ENCODE data around the gene JUN. TPM values are rescaled to one million over a fixed set of nuclear protein-coding genes. Genes with fewer than 3 reads are reported as not detected.

The JUN gene
- total RNA-seq, 1 experiment from 2014 or later = 73.6 TPM

DNA sequence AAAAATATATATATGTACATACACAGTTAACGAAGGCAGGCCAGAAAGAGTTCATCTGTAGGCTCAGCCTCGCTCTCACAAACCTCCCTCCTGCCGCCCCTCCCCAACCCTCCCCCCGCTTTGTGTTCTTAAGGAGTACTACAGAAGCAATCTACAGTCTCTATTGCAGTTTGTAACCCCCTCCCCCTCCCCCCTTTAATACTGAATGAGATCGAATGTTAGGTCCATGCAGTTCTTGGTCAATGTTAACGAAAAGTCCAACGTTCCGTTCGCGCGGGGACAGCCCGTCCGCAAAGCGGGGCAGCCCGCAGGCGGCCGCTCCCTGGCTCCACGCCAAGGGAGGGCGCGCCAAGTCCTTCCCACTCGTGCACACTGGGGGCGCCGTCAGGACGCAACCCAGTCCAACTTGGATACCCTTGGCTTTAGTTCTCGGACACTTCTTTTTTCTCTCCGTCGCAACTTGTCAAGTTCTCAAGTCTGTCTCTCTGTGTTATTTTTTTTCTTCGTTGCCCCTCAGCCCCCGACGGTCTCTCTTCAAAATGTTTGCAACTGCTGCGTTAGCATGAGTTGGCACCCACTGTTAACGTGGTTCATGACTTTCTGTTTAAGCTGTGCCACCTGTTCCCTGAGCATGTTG is 2.2 kb downstream of the JUN start:
- peaks cover 7% of the 10 kb centered on the region for H3K36me3 ChIP-seq (ENCODE audit: low read depth, low read length)
- no peak overlapping the region for H3K27ac ChIP-seq (ENCODE audit: low read length)
- H3K9me2 ChIP-seq (replicated peaks; ENCODE audit: low read length) = no peaks in the 10 kb centered on the region
- intact Hi-C loops (cut with micrococcal nuclease) = loop anchor here (5.0 to 10.0 kb wide), 4 partner anchors 243 to 813 kb away; no protein-coding TSS in a partner anchor
- peak overlapping the region; percentile 81 for H3K9ac ChIP-seq (ENCODE audit: low read length)
- peaks cover 42% of the 10 kb centered on the region for H3K79me2 ChIP-seq (ENCODE audit: low read length)
- H3K4me3 ChIP-seq (ENCODE audit: low read length) = peak overlapping the region; percentile 76
- no peaks in the 10 kb centered on the region for H3K27me3 ChIP-seq (ENCODE audit: low read length)
- no TSS peak for BruUV-seq (replicated peaks)
- H3K4me2 ChIP-seq (ENCODE audit: low read length) = peak overlapping the region; percentile 84
- H3K9me3 ChIP-seq (ENCODE audit: low read length) = no peaks in the 10 kb centered on the region
- H3F3A ChIP-seq (ENCODE audit: low read length, unreplicated experiment) = no peaks in the 10 kb centered on the region
- peaks cover 27% of the 10 kb centered on the region for H3K4me1 ChIP-seq (ENCODE audit: insufficient read depth, low read length)
- CTCF ChIA-PET = no interaction called here
- POLR2A ChIA-PET (ENCODE audit: unreplicated experiment) = interaction anchor here (0.7 kb wide), 1 partner anchor 26 kb away, joined by 3 read pairs; no protein-coding TSS in a partner anchor
- H4K20me1 ChIP-seq (ENCODE audit: low read length) = peaks cover 38% of the 10 kb centered on the region
- no peak for TF ChIP-seq EZH2phosphoT487 (IDR thresholded peaks at IDR 0.05; ENCODE audit: borderline replicate concordance, low read length)
- TF ChIP-seq, protein P1, sequence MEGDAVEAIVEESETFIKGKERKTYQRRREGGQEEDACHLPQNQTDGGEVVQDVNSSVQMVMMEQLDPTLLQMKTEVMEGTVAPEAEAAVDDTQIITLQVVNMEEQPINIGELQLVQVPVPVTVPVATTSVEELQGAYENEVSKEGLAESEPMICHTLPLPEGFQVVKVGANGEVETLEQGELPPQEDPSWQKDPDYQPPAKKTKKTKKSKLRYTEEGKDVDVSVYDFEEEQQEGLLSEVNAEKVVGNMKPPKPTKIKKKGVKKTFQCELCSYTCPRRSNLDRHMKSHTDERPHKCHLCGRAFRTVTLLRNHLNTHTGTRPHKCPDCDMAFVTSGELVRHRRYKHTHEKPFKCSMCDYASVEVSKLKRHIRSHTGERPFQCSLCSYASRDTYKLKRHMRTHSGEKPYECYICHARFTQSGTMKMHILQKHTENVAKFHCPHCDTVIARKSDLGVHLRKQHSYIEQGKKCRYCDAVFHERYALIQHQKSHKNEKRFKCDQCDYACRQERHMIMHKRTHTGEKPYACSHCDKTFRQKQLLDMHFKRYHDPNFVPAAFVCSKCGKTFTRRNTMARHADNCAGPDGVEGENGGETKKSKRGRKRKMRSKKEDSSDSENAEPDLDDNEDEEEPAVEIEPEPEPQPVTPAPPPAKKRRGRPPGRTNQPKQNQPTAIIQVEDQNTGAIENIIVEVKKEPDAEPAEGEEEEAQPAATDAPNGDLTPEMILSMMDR (conservative IDR thresholded peaks at IDR 0.05; ENCODE audit: low read depth, low read length) = 0 out of 2 replicates have a peak, but pooled peaks have one; percentile 42
- no peak overlapping the region for H2AFZ ChIP-seq (ENCODE audit: low read length)
- ATAC-seq = no peak
- DNase-seq = peak; percentile 67

DNA sequence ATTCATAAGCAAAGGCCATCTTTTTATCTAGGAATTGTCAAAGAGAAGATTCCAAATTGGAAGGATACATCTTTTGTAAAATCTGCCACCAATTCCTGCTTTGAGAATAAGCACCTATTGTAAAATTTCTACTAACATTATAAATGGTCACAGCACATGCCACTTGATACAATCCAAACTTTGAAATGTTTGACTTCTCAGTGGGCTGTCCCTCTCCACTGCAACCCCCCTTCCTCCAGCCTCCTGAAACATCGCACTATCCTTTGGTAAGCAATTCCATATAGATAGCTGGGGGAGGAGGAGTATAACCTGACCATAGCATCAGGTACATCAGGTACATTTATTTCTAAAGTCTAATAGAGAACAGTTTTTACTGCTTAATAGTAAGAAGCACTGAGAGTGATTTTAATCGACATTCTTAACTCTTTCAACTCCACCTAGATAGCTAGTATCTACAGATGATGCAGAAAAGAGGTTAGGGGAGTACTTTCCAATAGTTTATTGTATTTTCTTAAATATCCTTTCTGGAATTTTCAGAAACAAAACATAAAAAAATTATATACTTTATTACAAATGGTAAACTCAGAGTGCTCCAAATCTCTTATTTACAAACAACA is 2.9 kb downstream of the JUN start:
- Histone ChIP-seq H3K27me3 (ENCODE audit: low read length) (no peaks in the 10 kb centered on the region), H3K9ac (ENCODE audit: low read length) (peak overlapping the region; percentile 81; the same call in 1 of the 2 replicates), H2AFZ (ENCODE audit: low read length) (no peak overlapping the region), H3F3A (ENCODE audit: low read length, unreplicated experiment) (no peaks in the 10 kb centered on the region), H3K4me2 (ENCODE audit: low read length) (peak overlapping the region; percentile 84), H3K27ac (ENCODE audit: low read length) (no peak overlapping the region), H3K4me1 (ENCODE audit: insufficient read depth, low read length) (peaks cover 22% of the 10 kb centered on the region), H3K9me2 (replicated peaks; ENCODE audit: low read length) (no peaks in the 10 kb centered on the region), H3K79me2 (ENCODE audit: low read length) (peaks cover 42% of the 10 kb centered on the region), H3K36me3 (ENCODE audit: low read depth, low read length) (peaks cover 7% of the 10 kb centered on the region), H3K9me3 (ENCODE audit: low read length) (no peaks in the 10 kb centered on the region), H3K4me3 (ENCODE audit: low read length) (peak overlapping the region; percentile 76), H4K20me1 (ENCODE audit: low read length) (peaks cover 38% of the 10 kb centered on the region)
- ATAC-seq (no peak), DNase-seq (no peak)
- no TSS peak for BruUV-seq (replicated peaks)
- intact Hi-C loops (cut with micrococcal nuclease) = loop anchor here (5.0 to 10.0 kb wide), 4 partner anchors 244 to 814 kb away; no protein-coding TSS in a partner anchor
- ChIA-PET CTCF (interaction anchor here (0.6 kb wide), 1 partner anchor 286 kb away, joined by 6 read pairs; no protein-coding TSS in a partner anchor), POLR2A (ENCODE audit: unreplicated experiment) (interaction anchor here (0.7 kb wide), 1 partner anchor 81 kb away, joined by 5 read pairs; no protein-coding TSS in a partner anchor)
- TF ChIP-seq EZH2phosphoT487 (IDR thresholded peaks at IDR 0.05; ENCODE audit: borderline replicate concordance, low read length) (no peak), EZH2 (IDR thresholded peaks at IDR 0.05; ENCODE audit: low read length, unreplicated experiment) (no peak)
- TF ChIP-seq, protein P1 (conservative IDR thresholded peaks at IDR 0.05; ENCODE audit: low read depth, low read length) = no peak

Data from PC-3 (cell line).